ENCODE results near the gene NOL3. TPM values are rescaled to one million over a fixed set of nuclear protein-coding genes. Genes with fewer than 3 reads are reported as not detected.

The NOL3 gene
- total and polyA plus RNA-seq, 2 of the 13 experiments (the other 11 are each of a cell fraction or from before 2014, with no cell fraction given) = 5.7 to 20.5 TPM

- H3K27ac ChIP-seq (ENCODE audit: extremely low read length, insufficient read depth, low read length) = no peak overlapping the region
- 87% methylated on average over 12 of the region's 12 CpGs for WGBS (ENCODE audit: low lambda C conversion rate)
- no peaks in the 10 kb centered on the region; a peak in 1 of 5 replicates for H3K36me3 ChIP-seq (replicated peaks in 1 of 2; ENCODE audit: control insufficient read depth in 1 of 2, insufficient read depth in 2 of 2, low read length in 2 of 2)
- H3K4me3 ChIP-seq (replicated peaks in 1 of 3; ENCODE audit: insufficient read depth in 1 of 3, low read depth in 2 of 3, low read length in 3 of 3) = no peak overlapping the region
- ChIA-PET CTCF (ENCODE audit: low intra/inter-chr PET ratio, low total read pairs) (no interaction called here), POLR2A (interaction anchor here (2.0 kb wide), 1 partner anchor 16 kb away, joined by 11 read pairs; no protein-coding TSS in a partner anchor)
- TF ChIP-seq AGO2 (optimal IDR thresholded peaks at IDR 0.05; ENCODE audit: low read depth, low read length) (peak; percentile 42), SMARCC2 (IDR thresholded peaks at IDR 0.05) (no peak), ZNF607 (CRISPR knock-in tag; IDR thresholded peaks at IDR 0.05; ENCODE audit: borderline replicate concordance) (no peak), ZNF768 (CRISPR knock-in tag; IDR thresholded peaks at IDR 0.05) (no peak)
- TF ChIP-seq, protein P1, sequence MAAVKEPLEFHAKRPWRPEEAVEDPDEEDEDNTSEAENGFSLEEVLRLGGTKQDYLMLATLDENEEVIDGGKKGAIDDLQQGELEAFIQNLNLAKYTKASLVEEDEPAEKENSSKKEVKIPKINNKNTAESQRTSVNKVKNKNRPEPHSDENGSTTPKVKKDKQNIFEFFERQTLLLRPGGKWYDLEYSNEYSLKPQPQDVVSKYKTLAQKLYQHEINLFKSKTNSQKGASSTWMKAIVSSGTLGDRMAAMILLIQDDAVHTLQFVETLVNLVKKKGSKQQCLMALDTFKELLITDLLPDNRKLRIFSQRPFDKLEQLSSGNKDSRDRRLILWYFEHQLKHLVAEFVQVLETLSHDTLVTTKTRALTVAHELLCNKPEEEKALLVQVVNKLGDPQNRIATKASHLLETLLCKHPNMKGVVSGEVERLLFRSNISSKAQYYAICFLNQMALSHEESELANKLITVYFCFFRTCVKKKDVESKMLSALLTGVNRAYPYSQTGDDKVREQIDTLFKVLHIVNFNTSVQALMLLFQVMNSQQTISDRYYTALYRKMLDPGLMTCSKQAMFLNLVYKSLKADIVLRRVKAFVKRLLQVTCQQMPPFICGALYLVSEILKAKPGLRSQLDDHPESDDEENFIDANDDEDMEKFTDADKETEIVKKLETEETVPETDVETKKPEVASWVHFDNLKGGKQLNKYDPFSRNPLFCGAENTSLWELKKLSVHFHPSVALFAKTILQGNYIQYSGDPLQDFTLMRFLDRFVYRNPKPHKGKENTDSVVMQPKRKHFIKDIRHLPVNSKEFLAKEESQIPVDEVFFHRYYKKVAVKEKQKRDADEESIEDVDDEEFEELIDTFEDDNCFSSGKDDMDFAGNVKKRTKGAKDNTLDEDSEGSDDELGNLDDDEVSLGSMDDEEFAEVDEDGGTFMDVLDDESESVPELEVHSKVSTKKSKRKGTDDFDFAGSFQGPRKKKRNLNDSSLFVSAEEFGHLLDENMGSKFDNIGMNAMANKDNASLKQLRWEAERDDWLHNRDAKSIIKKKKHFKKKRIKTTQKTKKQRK (IDR thresholded peaks at IDR 0.05; ENCODE audit: low read length) = no peak
- no peak for DNase-seq (ENCODE audit: low spot score)
- no peaks in the 10 kb centered on the region for H3K9me3 ChIP-seq (ENCODE audit: low read length)
- H4K20me1 ChIP-seq (ENCODE audit: insufficient read depth, low read length) = no peaks in the 10 kb centered on the region; the same call in 1 of the 2 replicates
- H3K27me3 ChIP-seq (ENCODE audit: control insufficient read depth in 1 of 2, insufficient read depth in 2 of 2, low read length in 2 of 2) = no peaks in the 10 kb centered on the region
- no peak for ATAC-seq
- peaks cover 47% of the 10 kb centered on the region for H3K4me1 ChIP-seq (ENCODE audit: insufficient read depth, low read length)
- intact Hi-C loops (cut with micrococcal nuclease; ENCODE audit: unreplicated experiment) (no loop called here), in situ Hi-C loops (cut with HindIII; ENCODE audit: extremely low pct_ligation_motif_present, low pct_unique_long_range_greater_than_20kb) (no loop called here)
- BruUV-seq (replicated peaks) = no TSS peak
- no peak for FAIRE-seq
- no peak overlapping the region for H3K4me2 ChIP-seq (ENCODE audit: low read depth, low read length)
- H2AFZ ChIP-seq (ENCODE audit: low read length) = no peak overlapping the region
- H3K79me2 ChIP-seq (ENCODE audit: insufficient read depth, low read length) = no peaks in the 10 kb centered on the region
- H3K9ac ChIP-seq (ENCODE audit: insufficient read depth, low read depth, low read length) = no peak overlapping the region
These were observed 6.3 kb downstream of the NOL3 start for GRCh38 chr16:67176662-67177061.
